Posterior vena cava (tissue), 2 donors: Measurements from ENCODE around the gene RBP7. TPM values are rescaled to one million over a fixed set of nuclear protein-coding genes. Genes with fewer than 3 reads are reported as not detected.
A peak's percentile ranks its signal among the peaks of the same experiment; 100 is the strongest.
"Not testable (repeated sequence)": the region's sequence is repeated elsewhere in the genome, so short reads cannot be mapped to it uniquely, and the experiment has no call there.

Experiments
- DNase-seq: peaks from one replicate; pipeline ENCODE4 v3.0.0-alpha.2; 2020; ENCODE audit warnings: low spot score
- intact Hi-C, 2 donors: fragments of 100-400 bp; cut with DNase I; formaldehyde crosslinking; loops; one replicate each; pipeline versions ENCODE4 v1.14.1 to v1.14.2; 2022 to 2023
- long read RNA-seq, 2 donors: library from polyadenylated mRNA; unstranded; transcript quantifications; one replicate each; pipeline ENCODE4 v2.0.0, GENCODE V29; 2020 to 2021
- total RNA-seq, 2 donors: library from RNA; stranded (reverse); fragmentation: NEBNext Ultra II Directional; extraction: Animal tissue kit (Norgen Biotek cat#: 25700); gene quantifications; one replicate each; pipeline ENCODE4 v1.2.1, GENCODE V29; 2021
- donor health status: DM: yes; HTN: yes; CAD: no.
- donor health status: DM: yes; HTN: yes; CAD: no.

Gene RBP7
- total RNA-seq, result 10 to 100 TPM; 32.9 to 35.7 TPM
- long read RNA-seq, donor 1, transcript RBP7-201 (4 exons, 636 nt), result major isoform, 9 of 9 reads
- long read RNA-seq, donor 1, partial matches to known transcripts, result 0 of 9 reads
- long read RNA-seq, donor 1, other reads (novel, unspliced or antisense), result 0 of 9 reads
- long read RNA-seq, donor 2, transcript RBP7-201 (4 exons, 636 nt), result major isoform, 7 of 8 reads
- long read RNA-seq, donor 2, partial matches to known transcripts, result 0 of 8 reads
- long read RNA-seq, donor 2, other reads (novel, unspliced or antisense), result 1 of 8 reads

GRCh38 chr1:9996624-9997582, at the start of gene RBP7:
RBP7 (plus strand) TSS chr1:9997228; CDS start chr1:9997259, 31 bp downstream.
- peak; percentile 84 for DNase-seq
- intact Hi-C loops, result no loop called here

GRCh38 chr1:9957726-9958125, 39.3 kb upstream of the RBP7 start:
- intact Hi-C loops, result no loop called here

DNA sequence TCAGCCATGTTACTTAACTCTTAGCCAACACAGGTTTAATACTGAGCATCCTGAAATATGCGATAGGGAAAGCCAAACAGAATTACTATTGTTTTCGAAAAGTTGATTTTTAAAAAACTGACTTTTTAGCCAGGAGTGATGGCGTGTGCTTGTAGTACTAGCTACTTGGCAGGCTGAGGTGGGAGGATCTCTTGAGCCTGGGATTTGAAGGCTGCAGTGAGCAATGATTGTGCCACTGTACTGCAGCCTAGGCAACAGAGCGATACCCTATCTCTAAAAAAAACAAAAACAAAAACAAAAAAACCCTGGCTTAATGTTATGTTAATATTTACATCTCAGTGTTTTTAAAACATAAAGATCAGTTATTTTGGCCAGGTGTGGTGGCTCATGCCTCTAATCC, 37.0 kb upstream of the RBP7 start:
- intact Hi-C loops, result loop anchor here in 1 of 2 donors (5.0 kb wide), 1 partner anchor 1512 kb away; no protein-coding TSS in a partner anchor
- no peak for DNase-seq

More at GRCh38 chr1:9957726-9958125, 39.3 kb upstream of the RBP7 start:
- DNase-seq, result no peak

DNA sequence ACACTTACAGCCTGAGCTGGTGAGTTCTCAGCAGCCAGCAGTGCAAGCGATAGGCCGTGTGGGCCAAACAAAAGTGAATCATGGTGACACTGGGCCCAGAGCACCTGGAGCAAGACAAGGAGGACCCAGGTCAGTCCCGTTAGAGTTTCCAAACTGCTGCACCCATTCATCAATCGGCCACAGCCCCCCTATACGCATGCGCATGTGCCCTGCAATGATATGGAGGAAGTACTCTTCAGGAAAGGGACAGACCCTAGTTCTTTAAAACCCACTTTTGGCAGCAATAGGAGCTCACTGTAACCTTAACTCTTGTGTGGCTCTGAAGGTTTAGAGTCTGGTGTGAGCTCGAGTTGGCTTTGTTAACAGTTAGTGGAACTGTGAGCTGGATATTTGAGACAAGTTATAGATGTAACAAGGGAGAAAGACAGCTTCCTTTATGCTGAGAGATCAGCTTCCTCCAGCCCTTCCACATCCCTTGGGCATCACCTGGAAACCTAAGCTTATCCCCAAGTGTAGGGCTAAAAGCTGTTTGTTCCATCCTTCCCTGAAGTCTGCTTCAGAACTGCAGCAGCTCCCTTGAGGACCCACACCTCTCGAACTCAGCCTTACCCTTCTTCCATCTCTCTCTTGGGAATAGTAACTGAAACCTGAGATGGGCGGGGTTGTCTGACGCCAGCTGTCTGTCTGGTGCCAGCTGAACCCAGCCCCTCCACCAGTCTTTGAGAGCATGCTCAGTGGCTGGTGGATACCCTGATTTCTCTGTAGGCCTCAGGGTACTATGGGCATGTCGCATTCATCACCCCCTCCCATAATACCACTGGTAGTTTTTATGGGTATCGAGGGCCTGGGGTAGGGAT, 36.1 kb upstream of the RBP7 start:
- DNase-seq, result no peak
- intact Hi-C loops, result loop anchor here in 1 of 2 donors (5.0 kb wide), 1 partner anchor 1511 kb away; no protein-coding TSS in a partner anchor

DNA sequence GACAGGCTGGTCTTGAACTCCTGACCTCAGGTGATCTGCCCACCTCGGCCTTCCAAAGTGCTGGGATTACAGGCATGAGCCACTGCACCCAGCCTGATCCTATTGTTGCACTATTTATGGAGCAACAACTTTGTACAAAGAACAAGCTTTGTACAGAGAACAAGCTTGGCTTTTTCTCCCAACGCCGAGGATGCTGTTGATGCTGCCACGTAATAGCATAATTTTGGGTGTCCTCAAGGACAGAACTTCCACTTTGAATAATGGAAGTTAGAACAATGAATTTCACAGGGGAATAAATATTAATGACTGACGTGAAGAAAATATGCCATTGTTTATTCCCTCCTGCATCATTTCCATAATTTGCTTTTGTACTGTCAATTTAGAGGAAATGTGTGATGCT, 12.8 kb upstream of the RBP7 start:
- no peak for DNase-seq
- intact Hi-C loops, result no loop called here

GRCh38 chr1:9985001-9985400, 12.0 kb upstream of the RBP7 start:
- intact Hi-C loops, result no loop called here
- no peak for DNase-seq

GRCh38 chr1:9989773-9990172, 7.3 kb upstream of the RBP7 start:
- intact Hi-C loops, result no loop called here
- no peak for DNase-seq

DNA sequence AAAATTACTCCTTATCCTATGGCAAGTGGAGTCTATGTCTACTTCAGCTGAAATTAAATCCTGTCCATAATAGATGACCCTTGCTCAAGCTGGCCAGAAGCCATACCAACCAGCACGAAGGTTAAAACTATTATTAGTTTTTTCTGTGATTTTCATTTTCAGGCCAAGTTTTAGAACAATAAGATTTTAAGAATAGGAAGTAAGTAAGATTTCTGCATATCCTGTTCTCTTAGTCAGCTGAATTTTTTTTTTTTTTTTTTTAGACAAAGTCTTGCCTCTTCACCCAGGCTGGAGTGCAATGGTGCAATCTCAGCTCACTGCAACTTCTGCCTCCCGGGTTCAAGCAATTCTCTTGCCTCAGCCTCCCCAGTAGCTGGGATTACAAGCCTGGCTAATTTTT, 6.1 kb upstream of the RBP7 start:
- intact Hi-C loops, result no loop called here
- DNase-seq, result no peak

DNA sequence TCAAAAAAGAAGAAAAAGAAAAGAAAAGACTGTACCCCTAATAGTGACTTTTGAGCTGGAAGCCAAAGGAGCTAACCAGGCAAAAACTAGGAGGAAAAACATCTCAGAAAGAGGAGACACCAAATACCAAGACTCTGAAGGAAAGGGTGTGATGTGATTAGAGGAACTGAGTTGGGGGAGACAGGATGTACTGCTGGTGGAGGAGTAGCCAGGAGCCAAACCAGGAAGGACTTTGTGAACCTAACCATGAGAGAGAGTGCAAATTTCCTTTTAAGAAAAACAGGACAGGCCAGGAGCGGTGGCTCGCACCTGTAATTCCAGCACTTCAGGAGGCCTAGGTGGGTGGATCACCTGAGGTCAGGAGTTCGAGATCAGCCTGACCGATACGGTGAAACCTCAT, 4.1 kb upstream of the RBP7 start:
- intact Hi-C loops, result no loop called here
- DNase-seq, result no peak

GRCh38 chr1:9993561-9994075, 3.4 kb upstream of the RBP7 start:
- no peak for DNase-seq
- intact Hi-C loops, result no loop called here

DNA sequence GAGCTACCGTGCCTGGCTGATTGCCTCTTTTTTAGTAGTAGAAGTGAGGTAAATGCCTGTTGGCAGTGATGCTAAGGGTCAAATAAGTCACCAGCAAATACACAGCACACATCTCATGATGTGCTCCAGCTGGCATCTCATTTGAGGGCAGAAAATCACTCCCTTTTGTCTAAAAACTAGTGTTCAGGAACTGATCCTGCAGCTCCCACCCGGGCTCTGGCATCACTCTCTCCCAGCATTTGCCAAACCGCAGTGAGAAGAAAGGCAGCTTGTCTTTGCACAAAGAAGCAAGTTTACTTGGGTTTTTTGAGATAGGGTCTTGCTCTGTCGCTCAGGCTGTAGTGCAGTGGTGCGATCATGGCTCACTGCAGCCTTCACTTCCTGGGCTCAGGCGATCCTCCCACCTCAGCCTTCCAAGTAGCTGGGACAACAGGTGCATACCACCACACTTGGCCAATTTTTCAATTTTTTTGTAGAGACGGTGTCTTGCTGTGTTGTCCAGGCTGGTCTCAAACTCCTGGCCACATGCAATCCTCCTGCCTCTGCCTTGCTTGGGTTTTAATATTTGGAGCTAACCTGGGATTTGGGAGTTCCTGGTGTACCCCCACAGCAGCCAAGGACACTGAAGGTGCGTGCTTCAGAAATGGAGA, 4.1 kb downstream of the RBP7 start:
- intact Hi-C loops, result no loop called here
- no peak for DNase-seq

- intact Hi-C loops, DNase-seq: not testable (repeated sequence)
Observed at GRCh38 chr1:10005248-10005647, 8.2 kb downstream of the RBP7 start.

DNA sequence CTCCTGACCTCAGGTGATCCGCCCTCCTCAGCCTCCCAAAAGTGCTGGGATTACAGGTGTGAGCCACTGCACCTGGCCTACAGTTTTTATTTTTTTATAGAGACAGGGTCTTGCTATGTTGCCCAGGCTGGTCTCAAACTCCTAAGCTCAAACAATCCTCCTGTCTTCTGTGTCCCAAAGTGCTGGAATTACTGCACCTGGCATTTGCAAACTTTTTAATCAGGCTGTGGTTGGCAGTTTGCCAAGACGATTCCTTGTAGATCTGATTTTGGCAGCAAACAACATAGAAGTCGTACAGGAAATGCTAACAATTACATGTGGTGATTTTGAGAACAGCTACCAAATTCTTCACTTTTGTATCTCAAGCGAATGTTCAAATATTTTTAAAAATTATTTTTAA, 10.1 kb downstream of the RBP7 start:
- intact Hi-C loops, result no loop called here

GRCh38 chr1:10014016-10014415, 17.0 kb downstream of the RBP7 start:
- intact Hi-C loops, result loop anchor here in 1 of 2 donors (1.0 kb wide), 1 partner anchor 36 kb away; no protein-coding TSS in a partner anchor
- no peak for DNase-seq

More for the DNA sequence above, 10.1 kb downstream of the RBP7 start:
- DNase-seq, result no peak

DNA sequence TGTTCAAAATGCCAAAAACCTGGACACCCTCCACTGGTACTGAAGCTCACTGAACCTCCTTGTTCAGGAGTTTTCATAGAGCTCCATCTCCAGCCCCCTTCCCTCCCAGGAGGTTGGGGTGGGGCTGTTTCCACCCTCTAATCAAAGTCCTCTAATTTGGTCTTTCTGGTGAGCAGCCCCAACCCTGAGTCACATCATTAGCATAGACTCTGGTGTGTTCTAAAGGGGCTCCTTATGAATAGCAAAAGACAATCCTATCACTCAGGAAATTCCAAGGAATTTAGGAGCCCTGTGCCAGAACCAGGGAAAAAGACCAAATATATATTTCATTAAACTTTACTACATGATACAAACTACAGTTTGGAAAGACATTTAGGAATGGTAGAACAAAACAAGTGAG, 22.5 kb downstream of the RBP7 start:
- DNase-seq, result no peak
- intact Hi-C loops, result no loop called here

DNA sequence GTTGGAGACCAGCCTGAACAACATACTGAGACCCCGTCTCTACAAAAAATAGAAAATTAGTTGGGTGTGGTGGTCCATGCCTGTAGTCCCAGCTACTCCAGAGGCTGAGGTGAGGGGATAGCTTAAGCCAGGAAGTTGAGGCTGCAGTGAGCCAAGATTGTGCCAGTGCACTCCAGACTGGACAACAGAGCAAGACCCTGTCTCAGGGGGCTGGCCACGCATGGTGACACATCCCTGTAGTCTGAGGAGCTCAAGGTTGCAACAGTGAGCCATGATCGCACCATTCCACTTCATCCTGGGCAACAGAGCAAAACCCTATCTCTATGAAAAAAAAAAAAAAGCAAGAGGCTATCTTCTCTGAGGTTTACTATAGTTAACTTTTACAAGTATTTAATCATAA, 23.1 kb downstream of the RBP7 start:
- no peak for DNase-seq
- intact Hi-C loops, result no loop called here

GRCh38 chr1:10020678-10021077, 23.6 kb downstream of the RBP7 start:
- intact Hi-C loops, DNase-seq: not testable (repeated sequence)

GRCh38 chr1:10021992-10022391, 25.0 kb downstream of the RBP7 start:
- intact Hi-C loops, DNase-seq: not testable (repeated sequence)

DNA sequence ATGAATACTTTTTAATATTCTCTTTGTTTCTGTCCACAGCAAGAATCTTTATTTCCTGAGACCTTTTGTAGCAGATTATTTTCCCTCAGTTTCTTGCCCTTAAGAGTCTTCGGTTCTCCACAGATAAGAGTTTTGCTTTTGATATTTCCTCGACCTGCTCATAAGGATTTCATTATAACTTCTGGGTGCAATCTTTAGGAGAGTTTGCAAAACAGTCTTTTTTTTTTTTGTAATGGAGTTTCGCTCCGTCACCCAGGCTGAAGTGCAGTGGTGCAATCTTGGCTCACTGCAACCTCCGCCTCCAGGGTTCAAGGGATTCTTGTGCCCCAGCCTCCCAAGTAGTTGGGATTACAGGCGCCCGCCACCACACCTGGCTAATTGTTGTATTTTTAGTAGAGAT, 25.6 kb downstream of the RBP7 start:
- DNase-seq, result no peak
- intact Hi-C loops, result no loop called here
